HepG2 (cell line): ENCODE data around the gene RARG. TPM values are rescaled to one million over a fixed set of nuclear protein-coding genes. Genes with fewer than 3 reads are reported as not detected.

ENCODE experiments used
- BHLHE40 ChIP-seq: IDR thresholded peaks from 2 replicates; pipeline ENCODE4 v1.6.1; 2011; ENCODE audit warnings: low read length, improper control_type of control experiment
- ELF4 ChIP-seq: sonication (generic); formaldehyde crosslinking; IDR thresholded peaks from 2 replicates; pipeline ENCODE4 v1.5.0; 2020; ENCODE audit warnings: missing genetic modification reagents, mild to moderate bottlenecking, moderate library complexity, borderline replicate concordance
- GFI1 ChIP-seq: sonication (generic); formaldehyde crosslinking; IDR thresholded peaks from 2 replicates; pipeline ENCODE4 v1.5.0; 2020; ENCODE audit warnings: missing genetic modification reagents, mild to moderate bottlenecking, borderline replicate concordance
- IRF9 ChIP-seq: sonication (generic); formaldehyde crosslinking; IDR thresholded peaks from 2 replicates; pipeline ENCODE4 v1.8.0; 2022; ENCODE audit warnings: missing genetic modification reagents, mild to moderate bottlenecking, borderline replicate concordance
- KDM3A ChIP-seq: IDR thresholded peaks from 2 replicates; pipeline ENCODE4 v1.6.1; 2018; ENCODE audit warnings: low read depth, missing compliant biosample characterization
- MTA3 ChIP-seq: sonication (generic); formaldehyde crosslinking; IDR thresholded peaks from 2 replicates; pipeline ENCODE4 v1.4.0; 2020; ENCODE audit warnings: missing genetic modification reagents
- REXO4 ChIP-seq: sonication (generic); formaldehyde crosslinking; IDR thresholded peaks from 2 replicates; pipeline ENCODE4 v1.8.0; 2022; ENCODE audit warnings: missing genetic modification reagents, mild to moderate bottlenecking, borderline replicate concordance
- THAP11 ChIP-seq: IDR thresholded peaks from 2 replicates; pipeline ENCODE4 v1.6.1; 2016; ENCODE audit warnings: missing biosample characterization, missing genetic modification reagents
- TP53 ChIP-seq: sonication (generic); formaldehyde crosslinking; conservative IDR thresholded peaks from 2 replicates; pipeline ENCODE4 v1.4.0; 2020; ENCODE audit warnings: missing genetic modification reagents
- ZKSCAN1 ChIP-seq: fragments of 150-350 bp; IDR thresholded peaks from 2 replicates; pipeline ENCODE4 v1.6.1; 2014; ENCODE audit warnings: low read length
- ZNF143 ChIP-seq: sonication (generic); formaldehyde crosslinking; IDR thresholded peaks from 2 replicates; pipeline ENCODE4 v1.4.0; 2020; ENCODE audit warnings: missing genetic modification reagents
- ZNF451 ChIP-seq: sonication (generic); formaldehyde crosslinking; IDR thresholded peaks from 2 replicates; pipeline ENCODE4 v1.5.0; 2020; ENCODE audit warnings: mild to moderate bottlenecking, missing genetic modification reagents
- ZNF572 ChIP-seq: sonication (generic); formaldehyde crosslinking; IDR thresholded peaks from 2 replicates; pipeline ENCODE4 v1.5.1; 2020; ENCODE audit warnings: mild to moderate bottlenecking, missing genetic modification reagents
- ZNF773 ChIP-seq: sonication (generic); formaldehyde crosslinking; IDR thresholded peaks from 2 replicates; pipeline ENCODE4 v1.4.0; 2020; ENCODE audit warnings: missing genetic modification reagents, borderline replicate concordance
- ZNF800 ChIP-seq: sonication (generic); formaldehyde crosslinking; IDR thresholded peaks from 2 replicates; pipeline ENCODE4 v1.4.0; 2020; ENCODE audit warnings: missing genetic modification reagents
- polyA plus RNA-seq, 8 experiments: library from polyadenylated mRNA; depleted of rRNA in 3 of 8; stranded (reverse) in 7 of 8; unstranded in 1 of 8; fragments of >200 nt; fragmentation: Illumina TruSeq in 4 of 8; extraction: Trizol in 4 of 8; gene quantifications; 2 replicates each; pipeline versions ENCODE4 v1.2.1 to v1.2.3, GENCODE V29; 2011 to 2016; ENCODE audit warnings: low read depth in 4 of 8, missing spikeins in 1 of 8, mixed read lengths in 1 of 8; ENCODE audit not compliant: insufficient read depth in 1 of 8
- total RNA-seq, 5 experiments: library from RNA; depleted of rRNA; stranded (reverse); fragments of >200 nt; fragmentation: Illumina TruSeq; extraction: Trizol; gene quantifications; 2 replicates each; pipeline ENCODE4 v1.2.3, GENCODE V29; 2016; ENCODE audit warnings: low read depth in 1 of 5
- TF ChIP-seq, protein P1 (sequence below), 2 experiments: IDR thresholded peaks; 2 replicates each; pipeline ENCODE4 v1.6.1; 2011 to 2012; ENCODE audit warnings: low read length in 2 of 2, borderline replicate concordance in 1 of 2, low read depth in 1 of 2, mild to moderate bottlenecking in 1 of 2, moderate library complexity in 1 of 2
- TF ChIP-seq, protein P2 (sequence below): sonication (generic); formaldehyde crosslinking; IDR thresholded peaks from 2 replicates; pipeline ENCODE4 v1.5.0; 2020; ENCODE audit warnings: mild to moderate bottlenecking, missing genetic modification reagents, moderate library complexity
- TF ChIP-seq, protein P3 (sequence below): sonication (generic); formaldehyde crosslinking; IDR thresholded peaks from 2 replicates; pipeline ENCODE4 v1.9.0; 2021; ENCODE audit warnings: missing genetic modification reagents, mild to moderate bottlenecking, borderline replicate concordance
- TF ChIP-seq, protein P4 (sequence below): sonication (generic); formaldehyde crosslinking; IDR thresholded peaks from 2 replicates; pipeline ENCODE4 v1.4.0; 2020; ENCODE audit warnings: mild to moderate bottlenecking, missing genetic modification reagents

The RARG gene
- total and polyA plus RNA-seq, 2 of the 13 experiments (the other 11 are each of a cell fraction or from before 2014, with no cell fraction given) = 0.77 to 1.5 TPM

- TF ChIP-seq, protein P1, sequence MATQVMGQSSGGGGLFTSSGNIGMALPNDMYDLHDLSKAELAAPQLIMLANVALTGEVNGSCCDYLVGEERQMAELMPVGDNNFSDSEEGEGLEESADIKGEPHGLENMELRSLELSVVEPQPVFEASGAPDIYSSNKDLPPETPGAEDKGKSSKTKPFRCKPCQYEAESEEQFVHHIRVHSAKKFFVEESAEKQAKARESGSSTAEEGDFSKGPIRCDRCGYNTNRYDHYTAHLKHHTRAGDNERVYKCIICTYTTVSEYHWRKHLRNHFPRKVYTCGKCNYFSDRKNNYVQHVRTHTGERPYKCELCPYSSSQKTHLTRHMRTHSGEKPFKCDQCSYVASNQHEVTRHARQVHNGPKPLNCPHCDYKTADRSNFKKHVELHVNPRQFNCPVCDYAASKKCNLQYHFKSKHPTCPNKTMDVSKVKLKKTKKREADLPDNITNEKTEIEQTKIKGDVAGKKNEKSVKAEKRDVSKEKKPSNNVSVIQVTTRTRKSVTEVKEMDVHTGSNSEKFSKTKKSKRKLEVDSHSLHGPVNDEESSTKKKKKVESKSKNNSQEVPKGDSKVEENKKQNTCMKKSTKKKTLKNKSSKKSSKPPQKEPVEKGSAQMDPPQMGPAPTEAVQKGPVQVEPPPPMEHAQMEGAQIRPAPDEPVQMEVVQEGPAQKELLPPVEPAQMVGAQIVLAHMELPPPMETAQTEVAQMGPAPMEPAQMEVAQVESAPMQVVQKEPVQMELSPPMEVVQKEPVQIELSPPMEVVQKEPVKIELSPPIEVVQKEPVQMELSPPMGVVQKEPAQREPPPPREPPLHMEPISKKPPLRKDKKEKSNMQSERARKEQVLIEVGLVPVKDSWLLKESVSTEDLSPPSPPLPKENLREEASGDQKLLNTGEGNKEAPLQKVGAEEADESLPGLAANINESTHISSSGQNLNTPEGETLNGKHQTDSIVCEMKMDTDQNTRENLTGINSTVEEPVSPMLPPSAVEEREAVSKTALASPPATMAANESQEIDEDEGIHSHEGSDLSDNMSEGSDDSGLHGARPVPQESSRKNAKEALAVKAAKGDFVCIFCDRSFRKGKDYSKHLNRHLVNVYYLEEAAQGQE (IDR thresholded peaks at IDR 0.05; ENCODE audit: borderline replicate concordance in 1 of 2, low read depth in 1 of 2, low read length in 2 of 2) = no peak
- TF ChIP-seq ZNF572 = peak; percentile 53; the same call in 1 of the 2 replicates
- no peak for TF ChIP-seq ZKSCAN1
- TF ChIP-seq MTA3 (CRISPR knock-in tag) = no peak
- TF ChIP-seq ZNF143 (CRISPR knock-in tag) = 0 out of 2 replicates have a peak, but pooled peaks have one; percentile 6
- no peak for TF ChIP-seq ZNF800 (CRISPR knock-in tag)
- TF ChIP-seq, protein P2, sequence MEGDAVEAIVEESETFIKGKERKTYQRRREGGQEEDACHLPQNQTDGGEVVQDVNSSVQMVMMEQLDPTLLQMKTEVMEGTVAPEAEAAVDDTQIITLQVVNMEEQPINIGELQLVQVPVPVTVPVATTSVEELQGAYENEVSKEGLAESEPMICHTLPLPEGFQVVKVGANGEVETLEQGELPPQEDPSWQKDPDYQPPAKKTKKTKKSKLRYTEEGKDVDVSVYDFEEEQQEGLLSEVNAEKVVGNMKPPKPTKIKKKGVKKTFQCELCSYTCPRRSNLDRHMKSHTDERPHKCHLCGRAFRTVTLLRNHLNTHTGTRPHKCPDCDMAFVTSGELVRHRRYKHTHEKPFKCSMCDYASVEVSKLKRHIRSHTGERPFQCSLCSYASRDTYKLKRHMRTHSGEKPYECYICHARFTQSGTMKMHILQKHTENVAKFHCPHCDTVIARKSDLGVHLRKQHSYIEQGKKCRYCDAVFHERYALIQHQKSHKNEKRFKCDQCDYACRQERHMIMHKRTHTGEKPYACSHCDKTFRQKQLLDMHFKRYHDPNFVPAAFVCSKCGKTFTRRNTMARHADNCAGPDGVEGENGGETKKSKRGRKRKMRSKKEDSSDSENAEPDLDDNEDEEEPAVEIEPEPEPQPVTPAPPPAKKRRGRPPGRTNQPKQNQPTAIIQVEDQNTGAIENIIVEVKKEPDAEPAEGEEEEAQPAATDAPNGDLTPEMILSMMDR = peak; percentile 70
- TF ChIP-seq IRF9 = no peak
- no peak for TF ChIP-seq THAP11
- TF ChIP-seq KDM3A (CRISPR knock-in tag) = 0 out of 2 replicates have a peak, but pooled peaks have one; percentile 13
- no peak for TF ChIP-seq BHLHE40
- TF ChIP-seq, protein P3, sequence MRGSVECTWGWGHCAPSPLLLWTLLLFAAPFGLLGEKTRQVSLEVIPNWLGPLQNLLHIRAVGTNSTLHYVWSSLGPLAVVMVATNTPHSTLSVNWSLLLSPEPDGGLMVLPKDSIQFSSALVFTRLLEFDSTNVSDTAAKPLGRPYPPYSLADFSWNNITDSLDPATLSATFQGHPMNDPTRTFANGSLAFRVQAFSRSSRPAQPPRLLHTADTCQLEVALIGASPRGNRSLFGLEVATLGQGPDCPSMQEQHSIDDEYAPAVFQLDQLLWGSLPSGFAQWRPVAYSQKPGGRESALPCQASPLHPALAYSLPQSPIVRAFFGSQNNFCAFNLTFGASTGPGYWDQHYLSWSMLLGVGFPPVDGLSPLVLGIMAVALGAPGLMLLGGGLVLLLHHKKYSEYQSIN (CRISPR knock-in tag) = no peak
- no peak for TF ChIP-seq GFI1 (CRISPR knock-in tag)
- 0 out of 2 replicates have a peak, but pooled peaks have one; percentile 19 for TF ChIP-seq TP53
- TF ChIP-seq REXO4 (CRISPR knock-in tag) = no peak
- TF ChIP-seq, protein P4, sequence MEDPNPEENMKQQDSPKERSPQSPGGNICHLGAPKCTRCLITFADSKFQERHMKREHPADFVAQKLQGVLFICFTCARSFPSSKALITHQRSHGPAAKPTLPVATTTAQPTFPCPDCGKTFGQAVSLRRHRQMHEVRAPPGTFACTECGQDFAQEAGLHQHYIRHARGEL (CRISPR knock-in tag) = no peak
- no peak for TF ChIP-seq ZNF773 (CRISPR knock-in tag)
- TF ChIP-seq ELF4 (CRISPR knock-in tag) = no peak
- TF ChIP-seq ZNF451 (CRISPR knock-in tag) = no peak
Observed at GRCh38 chr12:53221203-53222080, 10.6 kb downstream of the RARG start (continued).
